Fibroblast of lung (primary cell): ENCODE data around the gene MKI67. TPM values are rescaled to one million over a fixed set of nuclear protein-coding genes. Genes with fewer than 3 reads are reported as not detected.

Experiments used
- DNase-seq, 2 donors: peaks; one replicate each; pipeline versions ENCODE4 v3.0.0 to v3.0.0-alpha.2; 2010; ENCODE audit warnings: low read depth in 2 of 2
- H2AFZ ChIP-seq: 2 replicates; pipeline ENCODE4 v1.5.1; 2012; ENCODE audit warnings: low read length, control low read depth, inconsistent platforms
- H3K27ac ChIP-seq: 2 replicates; pipeline ENCODE4 v1.5.1; 2011; ENCODE audit warnings: low read length, control low read depth; ENCODE audit not compliant: insufficient read depth
- H3K27me3 ChIP-seq: 2 replicates; pipeline ENCODE4 v1.5.1; 2011; ENCODE audit warnings: mild to moderate bottlenecking, low read length; ENCODE audit not compliant: control insufficient read depth, insufficient read depth
- H3K36me3 ChIP-seq: 2 replicates; pipeline ENCODE4 v1.5.1; 2011; ENCODE audit warnings: low read length; ENCODE audit not compliant: control insufficient read depth, insufficient read depth
- H3K4me1 ChIP-seq: 2 replicates; pipeline ENCODE4 v1.5.1; 2011; ENCODE audit warnings: low read length; ENCODE audit not compliant: control insufficient read depth, insufficient read depth; ENCODE audit errors: extremely low read depth
- H3K4me2 ChIP-seq: 2 replicates; pipeline ENCODE4 v1.5.1; 2011; ENCODE audit warnings: low read length, control low read depth; ENCODE audit not compliant: insufficient read depth; ENCODE audit errors: extremely low read depth
- H3K4me3 ChIP-seq, 4 experiments: fragments of 200-600 bp in 1 of 4; sonication (generic) in 1 of 4; replicated peaks in 1 of 4; 2 replicates each; pipeline ENCODE4 v1.5.1; 2011 to 2016; ENCODE audit warnings: low read length in 4 of 4, low read depth in 3 of 4, mild to moderate bottlenecking in 3 of 4, control low read depth in 2 of 4, inconsistent platforms in 1 of 4, mixed read lengths in 1 of 4; ENCODE audit not compliant: insufficient read depth in 1 of 4; ENCODE audit errors: control extremely low read depth in 1 of 4
- H3K79me2 ChIP-seq: 2 replicates; pipeline ENCODE4 v1.5.1; 2012; ENCODE audit warnings: mild to moderate bottlenecking, low read length, inconsistent platforms; ENCODE audit not compliant: control insufficient read depth, insufficient read depth
- H3K9ac ChIP-seq: 2 replicates; pipeline ENCODE4 v1.5.1; 2011; ENCODE audit warnings: mild to moderate bottlenecking, low read length, control low read depth; ENCODE audit not compliant: insufficient read depth
- H3K9me3 ChIP-seq: 2 replicates; pipeline ENCODE4 v1.5.1; 2012; ENCODE audit warnings: low read depth, low read length; ENCODE audit not compliant: control insufficient read depth, insufficient read depth
- H4K20me1 ChIP-seq: 2 replicates; pipeline ENCODE4 v1.5.1; 2011; ENCODE audit warnings: low read length; ENCODE audit not compliant: control insufficient read depth, insufficient read depth; ENCODE audit errors: extremely low read depth
- CTCF ChIP-seq, 2 donors: IDR thresholded peaks in 1 of 2; conservative IDR thresholded peaks in 1 of 2; 1 replicate in 1 of 2; 2 replicates in 1 of 2; pipeline ENCODE4 v1.5.1; 2011 to 2012; ENCODE audit warnings: low read length in 2 of 2, control low read depth in 1 of 2, inconsistent platforms in 1 of 2, low read depth in 1 of 2, mild to moderate bottlenecking in 1 of 2
- EZH2 ChIP-seq: IDR thresholded peaks from 2 replicates; pipeline ENCODE4 v1.5.1; 2012; ENCODE audit warnings: low read length, control low read depth, mild to moderate bottlenecking; ENCODE audit errors: missing control alignments
- polyA plus RNA-seq, 2 donors: library from polyadenylated mRNA; depleted of rRNA in 1 of 2; stranded (reverse) in 1 of 2; unstranded in 1 of 2; fragments of >200 nt; gene quantifications; 2 replicates each; pipeline ENCODE4 v1.2.1, GENCODE V29; 2011 to 2012; ENCODE audit warnings: missing spikeins in 1 of 2
- total RNA-seq: library from RNA; depleted of rRNA; stranded (reverse); fragments of >200 nt; gene quantifications from 2 replicates; pipeline ENCODE4 v1.2.1, GENCODE V29; 2014

MKI67 gene
- total and polyA plus RNA-seq, 2 donors (not counting 1 experiment from before 2014, with no cell fraction given), result 4.3 to 6.4 TPM

GRCh38 chr10:128156999-128157755, 31.0 kb upstream of the MKI67 start:
- H3K4me2 ChIP-seq, result no peak overlapping the region
- TF ChIP-seq CTCF (conservative IDR thresholded peaks at IDR 0.05 in 1 of 2, IDR thresholded peaks at IDR 0.05 in 1 of 2; ENCODE audit: low read depth in 1 of 2, low read length in 2 of 2), result no peak
- TF ChIP-seq EZH2, result no peak
- no peaks in the 10 kb centered on the region for H3K9me3 ChIP-seq
- no peak overlapping the region for H3K9ac ChIP-seq
- peaks cover 7% of the 10 kb centered on the region for H3K27me3 ChIP-seq
- no peaks in the 10 kb centered on the region for H4K20me1 ChIP-seq
- no peaks in the 10 kb centered on the region for H3K79me2 ChIP-seq
- H3K36me3 ChIP-seq, result no peaks in the 10 kb centered on the region
- H2AFZ ChIP-seq, result no peak overlapping the region
- H3K4me1 ChIP-seq, result no peaks in the 10 kb centered on the region
- no peak for DNase-seq
- H3K4me3 ChIP-seq, result no peak overlapping the region
- no peak overlapping the region for H3K27ac ChIP-seq

GRCh38 chr10:128152741-128153580, 26.7 kb upstream of the MKI67 start:
- no peak for DNase-seq
- H3K4me2 ChIP-seq, result no peak overlapping the region
- peaks cover 7% of the 10 kb centered on the region for H3K27me3 ChIP-seq
- no peaks in the 10 kb centered on the region for H3K79me2 ChIP-seq
- TF ChIP-seq CTCF (conservative IDR thresholded peaks at IDR 0.05 in 1 of 2, IDR thresholded peaks at IDR 0.05 in 1 of 2; ENCODE audit: low read depth in 1 of 2, low read length in 2 of 2) (no peak), EZH2 (no peak)
- H3K4me1 ChIP-seq, result no peaks in the 10 kb centered on the region
- no peaks in the 10 kb centered on the region for H3K36me3 ChIP-seq
- H3K9ac ChIP-seq, result no peak overlapping the region
- H2AFZ ChIP-seq, result no peak overlapping the region
- no peak overlapping the region for H3K27ac ChIP-seq
- no peak overlapping the region for H3K4me3 ChIP-seq
- H3K9me3 ChIP-seq, result no peaks in the 10 kb centered on the region
- no peaks in the 10 kb centered on the region for H4K20me1 ChIP-seq

- H2AFZ ChIP-seq, result no peak overlapping the region
- no peak overlapping the region for H3K9ac ChIP-seq
- H3K27ac ChIP-seq, result no peak overlapping the region
- no peak overlapping the region for H3K4me2 ChIP-seq
- no peak overlapping the region for H3K4me3 ChIP-seq
- no peaks in the 10 kb centered on the region for H4K20me1 ChIP-seq
- TF ChIP-seq CTCF (conservative IDR thresholded peaks at IDR 0.05 in 1 of 2, IDR thresholded peaks at IDR 0.05 in 1 of 2; ENCODE audit: low read depth in 1 of 2, low read length in 2 of 2), result no peak
- TF ChIP-seq EZH2, result no peak
- no peaks in the 10 kb centered on the region for H3K36me3 ChIP-seq
- H3K79me2 ChIP-seq, result no peaks in the 10 kb centered on the region
- H3K4me1 ChIP-seq, result no peaks in the 10 kb centered on the region
- peaks cover 7% of the 10 kb centered on the region for H3K27me3 ChIP-seq
- H3K9me3 ChIP-seq, result no peaks in the 10 kb centered on the region
- no peak for DNase-seq
These were observed 24.8 kb upstream of the MKI67 start for GRCh38 chr10:128151031-128151430.
